HCT116 (cell line): ENCODE measurements around the gene RTL10. TPM values are rescaled to one million over a fixed set of nuclear protein-coding genes. Genes with fewer than 3 reads are reported as not detected.

Experiments
- ATAC-seq: fragments of 200-7000 bp; cut with Tn5 transposase; 2 replicates; pipeline ENCODE4 v1.9.1; 2020; ENCODE audit warnings: mild to moderate bottlenecking, moderate library complexity
- BruUV-seq: library from RNA; stranded (reverse); fragments of 400-500 nt; replicated peaks from 2 replicates; lab custom pipeline; 2021; lab: Mats Ljungman, UMichigan
- CTCF ChIA-PET: fragments of 300-600 bp; sonication (Branson Sonifier 250); formaldehyde crosslinking; loops from one replicate; lab custom pipeline; 2021; ENCODE audit warnings: antibody characterized with exemption; lab: Charles Lee
- POLR2A ChIA-PET: fragments of 300-600, 350-600 bp; sonication (Branson Sonifier 250); formaldehyde crosslinking; loops from one replicate; lab custom pipeline; 2021; ENCODE audit warnings: antibody characterized with exemption; lab: Charles Lee
- RAD21 ChIA-PET, 2 experiments: fragments of 300-600 bp; sonication (Branson Sonifier 250); formaldehyde crosslinking; loops; one replicate each; lab custom pipeline; 2023; ENCODE audit warnings: low total read pairs in 2 of 2; ENCODE audit not compliant: uncharacterized antibody in 2 of 2, unreplicated experiment in 2 of 2, low non-redundant PET in 1 of 2; lab: Charles Lee
- DNase-seq: peaks from one replicate; pipeline ENCODE4 v3.0.0-alpha.2; 2010; ENCODE audit warnings: low read depth, low spot score
- H2AFZ ChIP-seq: fragments of 200-600 bp; shearing (Covaris generic), sonication (generic); 2 replicates; pipeline ENCODE4 v1.6.1; 2017; ENCODE audit warnings: low read depth, mixed run types, mixed read lengths, antibody characterized with exemption, low read length; ENCODE audit not compliant: poor library complexity, severe bottlenecking
- H3K27ac ChIP-seq: 2 replicates; pipeline ENCODE4 v1.5.1; 2012; ENCODE audit warnings: low read depth, low read length
- H3K27me3 ChIP-seq: fragments of 200-600 bp; sonication (generic); 2 replicates; pipeline ENCODE4 v1.6.1; 2016; ENCODE audit warnings: mixed run types, low read length, mixed read lengths; ENCODE audit not compliant: insufficient read depth
- H3K36me3 ChIP-seq, 2 experiments: fragments of 200-500 bp in 1 of 2; fragments of 200-600 bp in 1 of 2; sonication (Bioruptor generic) in 1 of 2; sonication (generic) in 1 of 2; 2 replicates each; pipeline versions ENCODE4 v1.5.1 to v1.6.1; 2014 to 2016; ENCODE audit warnings: low read length in 2 of 2, inconsistent platforms in 1 of 2, mixed read lengths in 1 of 2, mixed run types in 1 of 2; ENCODE audit not compliant: insufficient read depth in 2 of 2, control insufficient read depth in 1 of 2
- H3K4me1 ChIP-seq, 2 experiments: fragments of 200-600 bp in 1 of 2; sonication (generic) in 1 of 2; 2 replicates each; pipeline versions ENCODE4 v1.5.1 to v1.6.1; 2012 to 2017; ENCODE audit warnings: low read length in 2 of 2, inconsistent platforms in 1 of 2, mild to moderate bottlenecking in 1 of 2, mixed read lengths in 1 of 2, mixed run types in 1 of 2, moderate library complexity in 1 of 2; ENCODE audit not compliant: insufficient read depth in 2 of 2, control insufficient read depth in 1 of 2
- H3K4me2 ChIP-seq: fragments of 200-600 bp; sonication (generic); 2 replicates; pipeline ENCODE4 v1.6.1; 2017; ENCODE audit warnings: mixed run types, low read length, mixed read lengths
- H3K4me3 ChIP-seq, 2 experiments: fragments of 200-600 bp in 1 of 2; sonication (generic) in 1 of 2; replicated peaks in 1 of 2; 2 replicates each; pipeline ENCODE4 v1.5.1; 2011 to 2016; ENCODE audit warnings: low read length in 2 of 2, control low read depth in 1 of 2, low read depth in 1 of 2, mild to moderate bottlenecking in 1 of 2, mixed read lengths in 1 of 2, mixed run types in 1 of 2
- H3K79me2 ChIP-seq: fragments of 200-600 bp; sonication (generic); 2 replicates; pipeline ENCODE4 v1.6.1; 2017; ENCODE audit warnings: mild to moderate bottlenecking, mixed run types, low read length, moderate library complexity, mixed read lengths; ENCODE audit not compliant: insufficient read depth
- H3K9ac ChIP-seq: fragments of 200-600 bp; sonication (generic); 2 replicates; pipeline ENCODE4 v1.6.1; 2016; ENCODE audit warnings: low read length, mixed read lengths
- H3K9me2 ChIP-seq: fragments of 200-600 bp; sonication (generic), shearing (Covaris generic); 2 replicates; pipeline ENCODE4 v1.6.1; 2017; ENCODE audit warnings: mixed run types, mild to moderate bottlenecking, moderate library complexity; ENCODE audit not compliant: insufficient read depth
- H3K9me3 ChIP-seq, 2 experiments: fragments of 200-500 bp in 1 of 2; fragments of 200-600 bp in 1 of 2; sonication (Bioruptor generic) in 1 of 2; sonication (generic) in 1 of 2; 2 replicates each; pipeline ENCODE4 v1.6.1; 2014 to 2017; ENCODE audit warnings: low read length in 2 of 2, mixed read lengths in 2 of 2, inconsistent platforms in 1 of 2, low read depth in 1 of 2, mild to moderate bottlenecking in 1 of 2, mixed run types in 1 of 2, moderate library complexity in 1 of 2; ENCODE audit not compliant: control insufficient read depth in 1 of 2, insufficient read depth in 1 of 2
- H4K20me1 ChIP-seq: fragments of 200-600 bp; sonication (generic), shearing (Covaris generic); 2 replicates; pipeline ENCODE4 v1.6.1; 2017; ENCODE audit warnings: mixed run types, mild to moderate bottlenecking, moderate library complexity; ENCODE audit not compliant: insufficient read depth
- CBX3 ChIP-seq: IDR thresholded peaks from 2 replicates; pipeline ENCODE4 v1.6.1; 2012; ENCODE audit warnings: low read depth
- CEBPB ChIP-seq: IDR thresholded peaks from 2 replicates; pipeline ENCODE4 v1.6.1; 2012; ENCODE audit warnings: low read depth
- CTCF ChIP-seq, 3 experiments: fragments of 200-600 bp in 1 of 3; sonication (generic) in 1 of 3; IDR thresholded peaks in 2 of 3; conservative IDR thresholded peaks in 1 of 3; 2 replicates each; pipeline ENCODE4 v1.5.1; 2012 to 2017; ENCODE audit warnings: low read depth in 2 of 3, low read length in 2 of 3, antibody characterized with exemption in 1 of 3, borderline replicate concordance in 1 of 3, control low read depth in 1 of 3, mild to moderate bottlenecking in 1 of 3, mixed read lengths in 1 of 3, mixed run types in 1 of 3, moderate library complexity in 1 of 3; ENCODE audit not compliant: insufficient read depth in 1 of 3
- EGR1 ChIP-seq: IDR thresholded peaks from 2 replicates; pipeline ENCODE4 v1.6.1; 2012; ENCODE audit warnings: low read depth
- EZH2 ChIP-seq: fragments of 200-600 bp; sonication (generic); IDR thresholded peaks from 2 replicates; pipeline ENCODE4 v1.6.1; 2017; ENCODE audit warnings: antibody characterized with exemption, mixed run types
- FOSL1 ChIP-seq: IDR thresholded peaks from 2 replicates; pipeline ENCODE4 v1.6.1; 2012; ENCODE audit warnings: low read depth
- JUND ChIP-seq: IDR thresholded peaks from 2 replicates; pipeline ENCODE4 v1.6.1; 2012
- MAX ChIP-seq: IDR thresholded peaks from 2 replicates; pipeline ENCODE4 v1.6.1; 2012
- POLR2A ChIP-seq: IDR thresholded peaks from 2 replicates; pipeline ENCODE4 v1.7.0; 2011; ENCODE audit warnings: borderline replicate concordance; ENCODE audit not compliant: insufficient read depth, insufficient read length; ENCODE audit errors: extremely low read depth
- RAD21 ChIP-seq: IDR thresholded peaks from 2 replicates; pipeline ENCODE4 v1.6.1; 2012; ENCODE audit warnings: low read depth, mild to moderate bottlenecking
- REST ChIP-seq: IDR thresholded peaks from 2 replicates; pipeline ENCODE4 v1.6.1; 2012; ENCODE audit warnings: low read depth
- SIN3A ChIP-seq: IDR thresholded peaks from 2 replicates; pipeline ENCODE4 v1.6.1; 2012; ENCODE audit warnings: low read depth
- SP1 ChIP-seq: IDR thresholded peaks from 2 replicates; pipeline ENCODE4 v1.6.1; 2012; ENCODE audit warnings: low read depth
- SRF ChIP-seq: IDR thresholded peaks from 2 replicates; pipeline ENCODE4 v1.6.1; 2012; ENCODE audit warnings: low read depth
- TCF7L2 ChIP-seq: IDR thresholded peaks from 2 replicates; pipeline ENCODE4 v1.7.0; 2011; ENCODE audit warnings: borderline replicate concordance, inconsistent platforms; ENCODE audit not compliant: insufficient read depth, insufficient read length; ENCODE audit errors: extremely low read depth
- YY1 ChIP-seq: IDR thresholded peaks from 2 replicates; pipeline ENCODE4 v1.6.1; 2011; ENCODE audit warnings: low read length, low read depth, moderate library complexity, mild to moderate bottlenecking; ENCODE audit not compliant: insufficient replicate concordance; ENCODE audit errors: extremely low read depth
- ZBTB33 ChIP-seq: IDR thresholded peaks from 2 replicates; pipeline ENCODE4 v1.6.1; 2011; ENCODE audit warnings: mild to moderate bottlenecking, low read length, moderate library complexity; ENCODE audit not compliant: insufficient replicate concordance; ENCODE audit errors: extremely low read depth
- ZNF274 ChIP-seq: fragments of 200-500 bp; sonication (Bioruptor generic); IDR thresholded peaks from 2 replicates; pipeline ENCODE4 v1.6.1; 2014; ENCODE audit warnings: mild to moderate bottlenecking, low read depth, low read length, inconsistent platforms
- intact Hi-C: fragments of 100-400 bp; cut with micrococcal nuclease; formaldehyde crosslinking; loops from 2 replicates; pipeline ENCODE4 v1.10.0; 2022
- total RNA-seq: library from RNA; stranded (reverse); gene quantifications from one replicate; pipeline ENCODE4 v1.2.1, GENCODE V29; 2021; ENCODE audit not compliant: unreplicated experiment

The RTL10 gene
- total RNA-seq, 1 experiment from 2014 or later: 24.6 TPM

- H2AFZ ChIP-seq: no peak overlapping the region
- DNase-seq (peak; percentile 46), ATAC-seq (peak; percentile 22)
- H3K27ac ChIP-seq: peak overlapping the region; percentile 78
- H3K4me1 ChIP-seq: peaks cover 54 to 60% of the 10 kb centered on the region in 2 experiments
- peaks cover 0 to 4% of the 10 kb centered on the region in 2 experiments; a peak in 1 of 4 replicates for H3K9me3 ChIP-seq
- peak overlapping the region in 1 of 2 experiments; percentile 44; a peak in 2 of 4 replicates for H3K4me3 ChIP-seq
- BruUV-seq: no TSS peak
- H3K36me3 ChIP-seq: peaks cover 14 to 24% of the 10 kb centered on the region in 2 experiments; a peak in 3 of 4 replicates
- RAD21 ChIA-PET: interaction anchor here in 1 of 2 experiments (0.7 kb wide), 1 partner anchor 104 kb away, joined by 3 read pairs; no protein-coding TSS in a partner anchor
- CTCF ChIA-PET: no interaction called here
- POLR2A ChIA-PET: no interaction called here
- H4K20me1 ChIP-seq: peaks cover 3% of the 10 kb centered on the region; the same call in 1 of the 2 replicates
- H3K79me2 ChIP-seq: peaks cover 71% of the 10 kb centered on the region
- peak overlapping the region; percentile 72 for H3K4me2 ChIP-seq
- H3K9ac ChIP-seq: peak overlapping the region; percentile 45
- intact Hi-C loops: no loop called here
- H3K9me2 ChIP-seq: no peaks in the 10 kb centered on the region
- H3K27me3 ChIP-seq: no peaks in the 10 kb centered on the region
- TF ChIP-seq CTCF (IDR thresholded peaks at IDR 0.05 in 2 of 3, conservative IDR thresholded peaks at IDR 0.05 in 1 of 3; ENCODE audit: borderline replicate concordance in 1 of 3, insufficient read depth in 1 of 3, low read depth in 2 of 3, low read length in 2 of 3): no peak
- peak; percentile 13; the same call in 1 of the 2 replicates for TF ChIP-seq JUND
- TF ChIP-seq TCF7L2: no peak
- TF ChIP-seq FOSL1: no peak
- no peak for TF ChIP-seq POLR2A
- TF ChIP-seq EGR1: no peak
- no peak for TF ChIP-seq REST
- 0 out of 2 replicates have a peak, but pooled peaks have one; percentile 23 for TF ChIP-seq SIN3A
- peak; percentile 31; the same call in 1 of the 2 replicates for TF ChIP-seq MAX
- TF ChIP-seq RAD21: peak; percentile 11; the same call in 1 of the 2 replicates
- no peak for TF ChIP-seq SRF
- TF ChIP-seq CBX3: no peak; the same call in 1 of the 2 replicates
- TF ChIP-seq EZH2: no peak
- no peak for TF ChIP-seq ZBTB33
- TF ChIP-seq ZNF274: no peak
- no peak for TF ChIP-seq CEBPB
- no peak for TF ChIP-seq YY1
- peak; percentile 82 for TF ChIP-seq SP1
Observed at GRCh38 chr22:19849835-19850762, 4.6 kb downstream of the RTL10 start.
